Calu3 (cell line): Measurements from ENCODE around the gene DICER1. TPM values are rescaled to one million over a fixed set of nuclear protein-coding genes. Genes with fewer than 3 reads are reported as not detected.

Experiments
- BruUV-seq: library from RNA; stranded (reverse); fragments of 400-500 nt; replicated peaks from 2 replicates; lab custom pipeline; 2021; lab: Mats Ljungman, UMichigan
- CTCF ChIA-PET: fragments of 300-600 bp; sonication (Branson Sonifier 250); formaldehyde crosslinking; loops from one replicate; lab custom pipeline; 2022; ENCODE audit warnings: antibody characterized with exemption; lab: Charles Lee
- DNase-seq: peaks from one replicate; pipeline ENCODE4 v3.0.0; 2022
- H3K27ac Mint-ChIP-seq: one replicate; pipeline ENCODE4 v1.8.0; 2022; ENCODE audit warnings: mixed read lengths; ENCODE audit not compliant: unreplicated experiment
- H3K27me3 Mint-ChIP-seq: one replicate; pipeline ENCODE4 v1.8.0; 2022; ENCODE audit warnings: mixed read lengths; ENCODE audit not compliant: unreplicated experiment
- H3K36me3 Mint-ChIP-seq: one replicate; pipeline ENCODE4 v1.8.0; 2022; ENCODE audit warnings: mild to moderate bottlenecking, moderate library complexity, mixed read lengths; ENCODE audit not compliant: insufficient read depth, unreplicated experiment
- H3K4me1 Mint-ChIP-seq: one replicate; pipeline ENCODE4 v1.8.0; 2022; ENCODE audit warnings: mild to moderate bottlenecking, low read depth, mixed read lengths; ENCODE audit not compliant: unreplicated experiment
- H3K4me3 Mint-ChIP-seq: one replicate; pipeline ENCODE4 v1.8.0; 2022; ENCODE audit warnings: mild to moderate bottlenecking, low read depth, moderate library complexity, mixed read lengths; ENCODE audit not compliant: unreplicated experiment
- H3K9me3 Mint-ChIP-seq: one replicate; pipeline ENCODE4 v1.8.0; 2022; ENCODE audit warnings: low read depth, mixed read lengths; ENCODE audit not compliant: unreplicated experiment
- CTCF ChIP-seq: fragments of 200-600 bp; IDR thresholded peaks from one replicate; pipeline ENCODE4 v1.8.0; 2022; ENCODE audit warnings: antibody characterized with exemption; ENCODE audit not compliant: unreplicated experiment
- intact Hi-C: fragments of 100-400 bp; cut with micrococcal nuclease; formaldehyde crosslinking; loops from one replicate; pipeline ENCODE4 v1.10.0; 2022; ENCODE audit not compliant: unreplicated experiment
- total RNA-seq: library from RNA; stranded (reverse); gene quantifications from 2 replicates; pipeline ENCODE4 v1.2.3, GENCODE V29; 2022

Gene DICER1
- total RNA-seq, 1 experiment from 2014 or later, result 53.8 TPM

- no peak for DNase-seq
- no TSS peak for BruUV-seq
- peaks cover 44% of the 10 kb centered on the region for H3K36me3 Mint-ChIP-seq
- H3K4me3 Mint-ChIP-seq, result no peak overlapping the region
- H3K4me1 Mint-ChIP-seq, result peaks cover 7% of the 10 kb centered on the region
- peak overlapping the region; percentile 56 for H3K27ac Mint-ChIP-seq
- no peak for TF ChIP-seq CTCF
- intact Hi-C loops, result loop anchor here (10.0 kb wide), 1 partner anchor 125 kb away; the partner anchor contains the start of gene CLMN
- CTCF ChIA-PET, result interaction anchor here (1.2 kb wide), 1 partner anchor 68 kb away, joined by 3 read pairs; no protein-coding TSS in a partner anchor
- no peaks in the 10 kb centered on the region for H3K27me3 Mint-ChIP-seq
- H3K9me3 Mint-ChIP-seq, result no peaks in the 10 kb centered on the region
These were observed 32.2 kb upstream of the DICER1 start for GRCh38 chr14:95189367-95190132.

- no TSS peak for BruUV-seq
- Mint-ChIP-seq H3K4me1 (peaks cover 17% of the 10 kb centered on the region), H3K27ac (no peak overlapping the region), H3K27me3 (no peaks in the 10 kb centered on the region), H3K4me3 (no peak overlapping the region), H3K9me3 (no peaks in the 10 kb centered on the region), H3K36me3 (peaks cover 36% of the 10 kb centered on the region)
- intact Hi-C loops, result no loop called here
- CTCF ChIA-PET, result no interaction called here
- no peak for TF ChIP-seq CTCF
- DNase-seq, result no peak
These were observed 31.1 kb upstream of the DICER1 start for GRCh38 chr14:95188380-95188779.

DNA sequence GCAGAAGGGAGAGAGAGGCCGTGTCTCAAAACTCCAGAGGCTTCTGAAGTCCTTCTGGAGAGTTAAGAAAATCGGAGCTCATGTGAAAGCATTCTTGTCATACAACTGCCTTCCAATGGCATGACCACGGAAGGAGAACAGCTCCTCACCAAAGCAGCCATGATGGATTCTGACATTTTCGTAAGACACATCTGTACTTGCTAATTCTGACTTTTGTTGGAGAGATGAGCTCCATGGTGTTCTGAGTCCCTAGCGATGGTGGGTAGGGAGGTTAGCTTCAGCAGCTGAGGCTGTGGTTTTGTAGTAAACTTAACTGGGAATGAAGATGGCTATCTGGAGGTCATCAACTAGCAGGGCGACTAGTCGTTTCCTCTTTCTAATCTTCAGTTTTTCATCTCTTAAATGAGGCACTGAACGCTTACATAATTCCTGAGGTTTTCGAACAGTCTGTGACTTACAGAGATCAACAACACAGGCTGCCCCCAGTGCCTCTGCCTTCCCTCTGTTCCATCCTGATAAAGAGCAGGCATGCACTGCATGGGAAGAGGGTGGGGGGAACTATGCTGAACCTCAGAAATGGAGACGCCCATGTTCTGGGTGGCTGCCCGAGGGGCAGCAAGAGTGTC lies 28.6 kb upstream of the DICER1 start:
- no peaks in the 10 kb centered on the region for H3K9me3 Mint-ChIP-seq
- H3K4me1 Mint-ChIP-seq, result peaks cover 25% of the 10 kb centered on the region
- no peak overlapping the region for H3K4me3 Mint-ChIP-seq
- peaks cover 30% of the 10 kb centered on the region for H3K36me3 Mint-ChIP-seq
- intact Hi-C loops, result no loop called here
- H3K27ac Mint-ChIP-seq, result no peak overlapping the region
- no peak for DNase-seq
- no TSS peak for BruUV-seq
- no peak for TF ChIP-seq CTCF
- CTCF ChIA-PET, result no interaction called here
- no peaks in the 10 kb centered on the region for H3K27me3 Mint-ChIP-seq

GRCh38 chr14:95185033-95185766 lies 27.9 kb upstream of the DICER1 start:
- no peak for DNase-seq
- CTCF ChIA-PET, result no interaction called here
- no peak for TF ChIP-seq CTCF
- Mint-ChIP-seq H3K4me3 (no peak overlapping the region), H3K9me3 (no peaks in the 10 kb centered on the region), H3K36me3 (peaks cover 31% of the 10 kb centered on the region), H3K27ac (no peak overlapping the region), H3K27me3 (no peaks in the 10 kb centered on the region), H3K4me1 (peaks cover 25% of the 10 kb centered on the region)
- BruUV-seq, result no TSS peak
- intact Hi-C loops, result no loop called here
